Measurements from ENCODE around the gene FARP2.
"Not testable (repeated sequence)": the region's sequence is repeated elsewhere in the genome, so short reads cannot be mapped to it uniquely, and the experiment has no call there.

FARP2 gene

DNA sequence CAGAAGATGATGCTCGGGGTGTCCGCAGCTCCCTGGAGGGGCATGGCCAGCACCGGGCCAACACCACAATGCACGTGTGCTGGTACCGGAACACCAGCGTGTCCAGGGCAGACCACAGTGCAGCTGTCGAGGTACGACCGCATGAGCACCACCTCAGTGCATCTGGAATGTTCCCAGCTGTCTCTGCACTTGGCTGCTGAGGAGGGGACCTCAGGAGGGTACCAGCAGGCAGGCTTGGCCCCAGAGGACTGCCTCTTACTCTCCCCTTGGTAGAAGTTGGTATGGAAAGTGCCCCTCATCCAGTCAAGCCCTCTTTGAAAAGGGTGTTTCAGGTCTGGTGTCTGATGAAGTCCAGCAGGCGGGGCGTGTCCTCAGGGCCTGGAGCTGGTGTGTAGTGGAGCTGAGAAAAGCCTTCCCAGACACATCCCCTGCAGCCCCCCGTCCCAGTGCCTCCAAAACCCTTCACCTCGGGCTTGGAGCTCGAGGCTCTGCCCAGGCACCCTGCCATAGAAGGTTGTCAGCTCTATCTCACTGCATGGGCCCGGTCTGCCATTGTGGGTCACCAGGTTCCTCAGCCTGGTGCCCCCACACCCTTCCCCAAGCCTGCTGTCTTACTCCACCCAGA, 135.6 kb downstream of the FARP2 start:
- no peak for DNase-seq

- DNase-seq, result no peak
These were observed 136.1 kb downstream of the FARP2 start for GRCh38 chr2:241492174-241492565.

DNA sequence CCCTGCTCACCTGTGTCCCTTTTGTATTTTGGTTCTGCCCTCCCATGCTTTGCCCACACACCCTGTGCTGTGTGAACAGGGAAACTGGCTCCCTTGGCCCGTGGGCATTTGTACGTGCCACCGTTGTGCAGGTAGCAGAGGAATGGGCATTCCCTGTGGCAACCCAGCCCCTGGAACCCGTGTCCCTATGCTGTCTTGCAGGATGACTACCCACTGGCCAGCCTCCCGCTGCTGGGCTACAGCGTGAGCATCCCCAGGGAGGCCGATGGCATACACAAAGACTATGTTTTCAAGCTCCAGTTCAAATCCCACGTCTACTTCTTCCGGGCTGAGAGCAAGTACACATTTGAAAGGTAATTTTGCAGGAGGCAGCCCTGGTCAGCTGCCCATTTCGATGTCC, 137.0 kb downstream of the FARP2 start:
- DNase-seq, result no peak

- DNase-seq, result no peak
These were observed 138.3 kb downstream of the FARP2 start for GRCh38 chr2:241494311-241494908.

GRCh38 chr2:241495172-241496002, 139.3 kb downstream of the FARP2 start:
- DNase-seq, result no peak

DNA sequence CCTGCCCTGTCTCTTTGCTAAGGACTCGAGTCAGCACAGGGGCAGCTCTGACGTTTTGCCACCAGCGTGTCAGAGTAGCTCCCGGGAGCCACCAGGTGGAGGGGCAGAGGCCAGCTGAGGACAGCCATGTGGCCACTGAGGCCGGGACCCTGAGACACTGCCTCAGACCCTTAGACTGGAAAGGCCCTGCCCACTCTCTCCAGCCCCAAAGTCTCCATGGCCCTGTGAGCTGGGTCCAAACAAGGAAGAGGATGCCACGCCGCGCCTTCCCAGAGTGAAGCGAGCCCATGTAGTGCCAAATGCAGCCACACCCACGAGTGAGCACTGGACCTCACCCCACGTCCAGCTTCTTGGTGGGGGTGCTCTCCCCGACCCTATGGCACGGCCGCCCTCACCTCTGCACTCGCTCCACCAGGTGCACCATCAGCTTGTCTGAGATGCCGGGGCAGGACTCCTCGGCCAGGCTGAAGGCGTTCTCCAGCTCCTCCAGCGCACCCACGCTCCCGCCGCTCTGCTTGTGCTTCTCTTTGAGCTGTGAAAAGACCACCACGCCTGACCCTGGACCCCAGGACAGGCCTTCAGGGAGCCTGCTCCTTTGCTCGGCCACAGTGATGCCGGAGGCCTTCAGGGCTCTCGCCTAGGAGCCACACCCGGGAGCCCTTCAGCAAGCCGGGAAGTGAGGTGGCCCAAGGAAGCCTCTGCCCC, 140.1 kb downstream of the FARP2 start:
- DNase-seq, result no peak

- peak; percentile 96 for DNase-seq
These were observed 141.1 kb downstream of the FARP2 start for GRCh38 chr2:241496904-241497877.

DNA sequence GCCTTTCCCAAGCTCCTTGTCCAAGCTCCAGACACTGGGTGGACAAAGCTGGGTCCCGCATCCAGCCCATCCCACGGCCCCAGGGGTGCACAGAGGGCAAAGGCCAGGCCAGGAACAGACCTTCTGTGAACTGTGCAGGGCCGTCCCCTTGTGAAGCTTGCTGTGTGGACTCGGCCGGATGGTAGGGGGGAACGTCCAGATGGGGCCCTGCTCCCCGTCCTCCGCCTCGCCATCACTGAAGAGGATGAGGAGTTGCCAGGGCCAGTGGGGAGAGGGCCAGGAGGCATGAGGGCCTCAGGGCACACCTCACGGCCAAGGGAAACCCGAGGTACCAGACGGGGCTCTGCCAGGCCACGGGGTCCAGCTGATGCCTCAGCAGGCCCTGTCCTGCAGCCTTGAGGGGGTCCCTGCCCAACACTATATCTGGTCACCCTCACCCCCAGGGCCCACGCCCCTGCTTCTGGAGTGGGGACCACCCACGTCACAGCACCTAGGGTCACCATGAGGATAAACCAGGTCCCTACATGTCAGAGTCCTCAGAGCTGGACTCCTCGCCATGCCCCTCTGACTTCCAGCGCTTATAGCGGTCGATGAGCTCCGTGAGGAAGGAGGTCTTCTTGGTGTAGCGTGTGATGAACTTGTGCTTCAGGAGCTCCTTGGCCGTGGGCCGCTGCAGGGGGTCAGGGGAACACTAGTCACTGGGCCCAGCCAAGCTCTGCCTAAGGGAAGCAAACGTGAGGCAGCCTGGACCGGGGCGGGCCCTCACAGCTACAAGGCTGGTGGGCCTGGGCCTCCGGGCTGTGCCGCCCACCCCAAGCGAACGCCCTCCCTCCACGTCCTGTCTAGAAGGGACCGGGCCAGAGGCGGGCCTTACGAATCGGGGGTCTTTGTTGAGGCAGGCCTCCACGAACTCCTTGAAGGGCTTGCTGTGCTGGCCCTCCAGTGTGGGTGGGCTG, 142.3 kb downstream of the FARP2 start:
- DNase-seq, result no peak

DNA sequence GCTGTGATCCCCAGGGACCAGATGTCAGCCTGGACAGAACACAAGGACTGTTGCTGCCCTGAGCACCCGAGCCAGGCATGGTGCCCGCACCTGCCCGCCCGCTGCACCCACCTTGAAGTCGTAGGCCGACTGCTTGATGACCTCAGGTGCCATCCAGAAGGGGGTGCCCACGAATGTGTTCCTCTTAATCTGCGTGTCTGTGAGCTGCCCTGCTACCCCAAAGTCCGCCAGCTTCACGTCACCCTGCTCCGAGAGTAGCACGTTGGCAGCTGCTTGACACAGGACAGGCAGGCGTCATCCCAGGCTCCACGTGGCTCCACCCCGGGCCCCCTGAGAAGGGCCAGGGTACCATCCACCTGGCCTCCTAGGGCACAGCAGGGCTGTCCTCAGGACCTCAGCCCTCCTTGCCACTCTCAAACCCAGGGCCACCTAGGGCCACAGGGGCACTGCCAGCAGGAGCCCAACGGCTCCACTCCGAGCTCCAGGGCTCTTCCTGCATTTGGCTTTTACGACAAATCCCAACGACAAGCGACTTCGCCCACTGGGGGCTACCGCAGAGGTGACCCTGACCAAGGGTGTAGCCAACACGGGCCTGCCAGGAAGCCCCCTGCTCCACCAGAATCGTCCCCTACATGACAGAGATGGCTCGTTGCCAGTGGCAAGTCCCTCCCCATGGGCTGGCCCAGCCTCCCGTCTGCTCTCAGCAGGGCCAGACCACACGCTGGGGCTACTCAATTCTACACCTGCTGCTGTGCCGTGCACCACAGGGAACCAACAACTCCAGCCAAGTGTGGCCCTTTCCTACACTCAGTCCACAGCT, 143.3 kb downstream of the FARP2 start:
- DNase-seq, result peak; percentile 85

- DNase-seq, result no peak
These were observed 143.9 kb downstream of the FARP2 start for GRCh38 chr2:241500016-241500415.

DNA sequence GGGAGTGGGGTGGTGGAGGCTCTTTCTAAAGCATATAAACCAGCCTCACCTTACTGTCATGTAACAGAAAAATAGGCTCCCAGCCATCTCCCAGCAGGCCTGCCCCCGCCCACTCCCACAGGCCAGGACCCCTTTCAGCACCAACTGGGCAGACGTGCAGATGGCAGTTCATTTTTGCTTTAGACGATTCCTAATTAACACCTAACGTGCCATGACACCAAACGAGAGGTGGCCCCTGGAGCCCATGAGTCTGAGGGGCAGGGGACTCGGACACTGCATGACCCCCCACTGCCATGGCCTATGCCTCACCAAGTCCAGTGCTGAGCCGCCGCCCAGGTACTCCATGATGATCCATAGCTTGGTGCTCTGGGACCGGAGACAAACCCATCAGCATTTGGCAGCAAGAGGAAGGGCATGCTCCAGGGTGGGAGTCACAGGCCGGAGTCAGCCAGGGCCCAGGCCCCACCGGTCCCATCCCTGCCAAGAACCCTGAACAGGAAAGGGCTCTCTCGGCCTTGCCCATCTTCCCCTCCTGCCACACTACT, 144.4 kb downstream of the FARP2 start:
- DNase-seq, result no peak

DNA sequence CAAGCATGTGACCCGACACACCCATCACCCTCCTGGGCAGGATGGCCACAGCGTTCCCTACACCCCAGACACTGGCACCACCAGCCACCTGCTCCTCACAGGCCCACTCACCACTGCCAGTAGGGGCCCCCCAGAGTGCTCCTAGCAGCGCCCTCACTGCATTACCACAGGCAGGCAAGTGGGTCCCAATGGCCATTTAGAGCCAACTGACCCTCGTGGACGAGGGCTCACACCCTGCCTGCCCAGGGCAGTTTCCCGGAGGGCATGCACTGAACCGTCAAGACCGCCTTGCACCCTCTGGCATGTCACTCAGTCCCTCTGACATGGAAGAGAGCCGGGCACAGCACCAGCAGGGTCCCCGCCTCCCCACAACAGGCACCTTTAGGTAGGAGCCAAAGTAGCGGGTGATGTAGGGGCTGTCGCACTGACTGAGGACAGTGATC, 145.0 kb downstream of the FARP2 start:
- DNase-seq, result no peak

DNA sequence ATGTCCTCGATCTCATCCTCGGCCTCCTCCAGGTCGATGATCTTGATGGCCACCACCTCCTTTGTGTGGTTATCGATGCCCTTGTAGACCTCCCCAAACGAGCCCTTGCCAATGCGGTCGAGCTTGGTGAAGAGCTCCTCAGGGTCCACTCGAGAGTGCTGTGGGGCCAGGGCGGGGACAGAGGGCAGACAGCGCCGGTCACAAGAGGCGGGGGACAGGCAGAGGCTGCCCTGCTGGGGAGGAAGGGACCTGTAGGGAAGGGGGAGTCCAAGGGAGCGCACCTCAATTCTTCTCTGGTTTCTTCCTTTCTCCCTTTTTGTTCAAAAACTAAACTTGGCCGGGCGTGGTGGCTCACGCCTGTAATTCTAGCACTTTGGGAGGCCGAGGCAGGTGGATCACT, 145.5 kb downstream of the FARP2 start:
- DNase-seq, result no peak

- DNase-seq, result no peak
These were observed 146.2 kb downstream of the FARP2 start for GRCh38 chr2:241502281-241502680.

DNA sequence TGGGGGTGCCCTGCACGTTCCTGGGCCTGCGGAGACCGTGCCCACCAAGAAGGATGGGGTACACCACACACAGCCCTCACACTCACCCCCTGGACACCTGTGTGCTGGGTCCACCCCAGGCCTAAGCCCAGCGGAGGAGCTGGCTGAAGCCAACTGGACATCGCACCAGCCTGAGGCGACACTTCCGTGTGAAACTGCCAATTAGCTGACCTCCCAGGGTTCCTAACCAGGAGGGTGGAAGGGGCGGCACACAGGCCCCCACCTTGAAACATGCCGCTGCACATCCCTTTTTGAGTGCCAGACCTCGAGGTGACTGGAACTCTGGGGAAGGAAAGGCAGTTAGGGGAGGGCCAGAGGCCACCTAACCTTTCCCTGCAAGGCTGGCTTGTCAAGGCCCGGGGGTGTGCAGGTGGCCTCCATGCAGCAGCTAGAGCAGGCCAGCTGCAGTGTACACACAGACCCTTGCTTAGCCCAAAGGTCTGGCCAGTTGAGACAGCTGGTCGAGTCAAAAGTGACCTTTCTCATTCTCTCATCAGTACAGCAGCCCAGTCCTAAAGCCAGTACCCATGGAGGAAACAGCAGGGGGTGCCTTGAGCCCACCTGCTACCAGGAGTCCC, 147.8 kb downstream of the FARP2 start:
- DNase-seq, result no peak

GRCh38 chr2:241505086-241505780, 149.1 kb downstream of the FARP2 start:
- DNase-seq, result no peak

DNA sequence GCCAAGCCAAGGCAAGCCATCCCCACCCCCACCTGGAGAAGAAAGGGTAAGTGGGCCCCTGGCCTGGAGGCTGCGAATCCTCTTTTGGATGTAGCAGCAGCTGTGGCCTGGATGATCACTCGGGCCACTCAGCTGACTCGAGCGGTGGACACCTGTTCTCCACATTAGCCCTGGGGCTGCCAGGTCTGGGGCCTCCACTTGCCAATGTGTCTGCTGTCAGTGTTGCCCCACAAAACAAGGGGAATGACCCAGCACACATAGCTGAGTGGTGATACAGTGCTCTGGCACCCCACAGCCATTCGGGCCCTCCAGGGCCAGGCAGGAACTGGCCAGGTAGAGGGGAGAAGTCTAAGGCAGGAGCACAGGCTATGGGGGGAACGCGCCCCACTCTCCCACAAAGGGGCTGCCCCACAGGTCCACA, 149.7 kb downstream of the FARP2 start:
- DNase-seq, result no peak

- DNase-seq, result not testable (repeated sequence)
These were observed 150.2 kb downstream of the FARP2 start for GRCh38 chr2:241506317-241506716.

Data from NCI-H510A (cell line).